SK-N-MC (cell line): ENCODE measurements around the gene TTC21A.

Source experiments
- EZH2 ChIP-seq: fragments of 200-600 bp; sonication (generic); IDR thresholded peaks from one replicate; pipeline ENCODE4 v1.6.1; 2017; ENCODE audit warnings: antibody characterized with exemption
- POLR2AphosphoS5 ChIP-seq: IDR thresholded peaks from 2 replicates; pipeline ENCODE4 v1.6.1; 2012; ENCODE audit warnings: mild to moderate bottlenecking, low read depth, low read length, borderline replicate concordance

DNA sequence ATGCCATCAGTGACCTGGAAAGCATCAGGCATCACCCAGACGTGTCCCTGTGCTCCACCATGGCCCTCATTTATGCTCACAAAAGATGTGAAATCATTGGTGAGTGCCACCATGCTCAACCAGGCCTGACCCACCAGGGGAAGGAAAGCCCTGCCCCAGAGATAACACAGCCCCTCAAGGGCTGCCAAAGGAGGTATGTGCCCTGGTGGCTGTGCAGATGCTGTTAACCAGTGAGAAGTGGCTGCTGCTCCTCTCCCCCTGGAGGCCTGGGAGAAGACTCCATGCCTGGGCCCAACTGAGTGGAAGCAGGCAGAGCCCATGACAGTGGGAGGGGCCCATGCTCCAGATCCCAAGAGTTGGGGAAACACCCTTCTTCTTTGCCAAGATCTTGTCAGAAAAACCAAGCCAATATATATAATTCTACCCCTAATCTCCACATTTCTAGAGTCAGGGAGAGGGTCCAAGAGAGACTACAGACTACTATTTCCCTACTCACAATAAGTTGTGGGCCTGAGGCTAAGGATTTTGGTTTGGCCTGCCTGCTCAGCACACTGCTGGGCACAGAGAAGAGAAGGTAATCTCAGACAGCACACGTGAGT lies 2.7 kb downstream of the TTC21A start:
- TF ChIP-seq POLR2AphosphoS5 (no peak), EZH2 (no peak)
